22Rv1 (cell line): Measurements from ENCODE around the gene CNIH3.

Experiments used
- CTCF ChIP-seq: fragments of 450-650 bp; IDR thresholded peaks from 2 replicates; pipeline ENCODE4 v1.5.1; 2017; ENCODE audit warnings: mild to moderate bottlenecking
- ZFX ChIP-seq: fragments of 450-650 bp; IDR thresholded peaks from 2 replicates; pipeline ENCODE4 v1.6.1; 2017; ENCODE audit warnings: antibody characterized with exemption, borderline replicate concordance

GRCh38 chr1:224583774-224584173, 32.3 kb upstream of the CNIH3 start:
- no peak for TF ChIP-seq CTCF
- TF ChIP-seq ZFX, result no peak
